IMR-90 (cell line): Measurements from ENCODE around the gene EDARADD.

Experiments
- BHLHE40 ChIP-seq: fragments of 150-350 bp; IDR thresholded peaks from 2 replicates; pipeline ENCODE4 v1.6.1; 2016; ENCODE audit warnings: mild to moderate bottlenecking, low read depth, low read length
- CEBPB ChIP-seq: IDR thresholded peaks from 2 replicates; pipeline ENCODE4 v1.6.1; 2012; ENCODE audit warnings: low read depth, low read length, improper control_type of control experiment
- CHD1 ChIP-seq: IDR thresholded peaks from 2 replicates; pipeline ENCODE4 v1.6.1; 2012; ENCODE audit warnings: low read depth, low read length, improper control_type of control experiment
- FOS ChIP-seq: fragments of 150-350 bp; IDR thresholded peaks from 2 replicates; pipeline ENCODE4 v1.6.1; 2016; ENCODE audit warnings: low read depth, low read length
- MAFK ChIP-seq: IDR thresholded peaks from 2 replicates; pipeline ENCODE4 v1.6.1; 2012; ENCODE audit warnings: low read depth, low read length, improper control_type of control experiment
- POLR2A ChIP-seq: IDR thresholded peaks from 2 replicates; pipeline ENCODE4 v1.6.1; 2012; ENCODE audit warnings: mild to moderate bottlenecking, low read depth, low read length
- RFX5 ChIP-seq: IDR thresholded peaks from 2 replicates; pipeline ENCODE4 v1.8.0; 2012; ENCODE audit warnings: low read depth, mild to moderate bottlenecking, low read length, moderate library complexity
- SMC3 ChIP-seq: fragments of 150-350 bp; IDR thresholded peaks from 2 replicates; pipeline ENCODE4 v1.6.1; 2016; ENCODE audit warnings: low read depth, mild to moderate bottlenecking, antibody characterized with exemption, low read length, moderate library complexity
- TF ChIP-seq, protein P1 (sequence below): conservative IDR thresholded peaks from 2 replicates; pipeline ENCODE4 v1.5.1; 2012; ENCODE audit warnings: mild to moderate bottlenecking, low read depth, low read length, improper control_type of control experiment
- TF ChIP-seq, protein P2 (sequence below): fragments of 150-350 bp; IDR thresholded peaks from 2 replicates; pipeline ENCODE4 v1.6.1; 2017; ENCODE audit warnings: mild to moderate bottlenecking, antibody characterized with exemption, low read length, low read depth
- TF ChIP-seq, protein P3 (sequence below): fragments of 150-350 bp; IDR thresholded peaks from 2 replicates; pipeline ENCODE4 v1.6.1; 2016; ENCODE audit warnings: low read depth, mild to moderate bottlenecking, low read length, moderate library complexity, borderline replicate concordance

DNA sequence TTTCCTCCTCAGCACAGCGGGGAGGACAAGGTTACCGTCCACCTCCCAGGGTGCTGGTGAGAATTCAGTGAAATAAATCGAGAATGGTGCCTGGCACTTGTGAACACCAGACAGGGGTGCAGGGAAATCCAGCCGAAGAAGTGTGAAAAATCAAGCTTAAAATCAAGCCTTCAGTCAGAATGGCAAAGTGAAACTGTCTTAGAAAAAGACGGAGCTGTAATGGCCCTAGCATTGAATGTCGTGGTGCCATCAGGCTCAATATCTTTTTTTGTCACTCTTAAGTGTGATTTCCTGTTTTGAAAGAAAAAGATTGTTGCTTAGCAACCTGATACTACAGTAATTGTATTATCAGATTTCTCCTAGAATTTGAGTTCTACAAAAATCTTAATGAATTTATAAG, 22.1 kb downstream of the EDARADD start:
- TF ChIP-seq POLR2A (no peak), FOS (no peak), RFX5 (no peak), SMC3 (no peak), CEBPB (no peak), MAFK (no peak), CHD1 (no peak), BHLHE40 (no peak)
- TF ChIP-seq, protein P1, sequence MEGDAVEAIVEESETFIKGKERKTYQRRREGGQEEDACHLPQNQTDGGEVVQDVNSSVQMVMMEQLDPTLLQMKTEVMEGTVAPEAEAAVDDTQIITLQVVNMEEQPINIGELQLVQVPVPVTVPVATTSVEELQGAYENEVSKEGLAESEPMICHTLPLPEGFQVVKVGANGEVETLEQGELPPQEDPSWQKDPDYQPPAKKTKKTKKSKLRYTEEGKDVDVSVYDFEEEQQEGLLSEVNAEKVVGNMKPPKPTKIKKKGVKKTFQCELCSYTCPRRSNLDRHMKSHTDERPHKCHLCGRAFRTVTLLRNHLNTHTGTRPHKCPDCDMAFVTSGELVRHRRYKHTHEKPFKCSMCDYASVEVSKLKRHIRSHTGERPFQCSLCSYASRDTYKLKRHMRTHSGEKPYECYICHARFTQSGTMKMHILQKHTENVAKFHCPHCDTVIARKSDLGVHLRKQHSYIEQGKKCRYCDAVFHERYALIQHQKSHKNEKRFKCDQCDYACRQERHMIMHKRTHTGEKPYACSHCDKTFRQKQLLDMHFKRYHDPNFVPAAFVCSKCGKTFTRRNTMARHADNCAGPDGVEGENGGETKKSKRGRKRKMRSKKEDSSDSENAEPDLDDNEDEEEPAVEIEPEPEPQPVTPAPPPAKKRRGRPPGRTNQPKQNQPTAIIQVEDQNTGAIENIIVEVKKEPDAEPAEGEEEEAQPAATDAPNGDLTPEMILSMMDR = no peak
- TF ChIP-seq, protein P2, sequence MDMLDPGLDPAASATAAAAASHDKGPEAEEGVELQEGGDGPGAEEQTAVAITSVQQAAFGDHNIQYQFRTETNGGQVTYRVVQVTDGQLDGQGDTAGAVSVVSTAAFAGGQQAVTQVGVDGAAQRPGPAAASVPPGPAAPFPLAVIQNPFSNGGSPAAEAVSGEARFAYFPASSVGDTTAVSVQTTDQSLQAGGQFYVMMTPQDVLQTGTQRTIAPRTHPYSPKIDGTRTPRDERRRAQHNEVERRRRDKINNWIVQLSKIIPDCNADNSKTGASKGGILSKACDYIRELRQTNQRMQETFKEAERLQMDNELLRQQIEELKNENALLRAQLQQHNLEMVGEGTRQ = no peak
- TF ChIP-seq, protein P3, sequence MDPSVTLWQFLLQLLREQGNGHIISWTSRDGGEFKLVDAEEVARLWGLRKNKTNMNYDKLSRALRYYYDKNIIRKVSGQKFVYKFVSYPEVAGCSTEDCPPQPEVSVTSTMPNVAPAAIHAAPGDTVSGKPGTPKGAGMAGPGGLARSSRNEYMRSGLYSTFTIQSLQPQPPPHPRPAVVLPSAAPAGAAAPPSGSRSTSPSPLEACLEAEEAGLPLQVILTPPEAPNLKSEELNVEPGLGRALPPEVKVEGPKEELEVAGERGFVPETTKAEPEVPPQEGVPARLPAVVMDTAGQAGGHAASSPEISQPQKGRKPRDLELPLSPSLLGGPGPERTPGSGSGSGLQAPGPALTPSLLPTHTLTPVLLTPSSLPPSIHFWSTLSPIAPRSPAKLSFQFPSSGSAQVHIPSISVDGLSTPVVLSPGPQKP = no peak
